H9 (cell line): ENCODE data around the gene ADAM8. TPM values are rescaled to one million over a fixed set of nuclear protein-coding genes. Genes with fewer than 3 reads are reported as not detected.

Experiments
- DNase-seq: peaks from one replicate; pipeline ENCODE4 v3.0.0-alpha.2; 2017
- H2AFZ ChIP-seq: one replicate; pipeline ENCODE4 v1.6.1; 2013; ENCODE audit warnings: mild to moderate bottlenecking, low read length, control low read depth, moderate library complexity
- H2AK5ac ChIP-seq: 2 replicates; pipeline ENCODE4 v1.6.1; 2013; ENCODE audit warnings: low read length, control low read depth, mixed read lengths; ENCODE audit not compliant: insufficient read length
- H2BK120ac ChIP-seq: one replicate; pipeline ENCODE4 v1.6.1; 2013; ENCODE audit warnings: low read depth, mild to moderate bottlenecking, low read length, control low read depth, inconsistent platforms; ENCODE audit not compliant: poor library complexity, severe bottlenecking
- H2BK12ac ChIP-seq: 2 replicates; pipeline ENCODE4 v1.6.1; 2013; ENCODE audit warnings: low read length, control low read depth, mixed read lengths, low read depth; ENCODE audit not compliant: insufficient read length
- H2BK15ac ChIP-seq: 2 replicates; pipeline ENCODE4 v1.6.1; 2013; ENCODE audit warnings: low read depth, low read length, control low read depth
- H2BK20ac ChIP-seq: one replicate; pipeline ENCODE4 v1.6.1; 2013; ENCODE audit warnings: low read depth, mild to moderate bottlenecking, low read length, control low read depth, inconsistent platforms; ENCODE audit not compliant: poor library complexity, severe bottlenecking
- H2BK5ac ChIP-seq: 2 replicates; pipeline ENCODE4 v1.6.1; 2013; ENCODE audit warnings: low read length, control low read depth, mixed read lengths; ENCODE audit not compliant: insufficient read length
- H3K14ac ChIP-seq: 2 replicates; pipeline ENCODE4 v1.6.1; 2013; ENCODE audit warnings: low read length, control low read depth; ENCODE audit not compliant: insufficient read depth
- H3K18ac ChIP-seq: 2 replicates; pipeline ENCODE4 v1.6.1; 2013; ENCODE audit warnings: low read depth, mild to moderate bottlenecking, mixed read lengths, low read length, control low read depth; ENCODE audit not compliant: insufficient read length
- H3K23ac ChIP-seq: 2 replicates; pipeline ENCODE4 v1.6.1; 2013; ENCODE audit warnings: low read length, control low read depth, mixed read lengths, low read depth; ENCODE audit not compliant: insufficient read length
- H3K23me2 ChIP-seq: 2 replicates; pipeline ENCODE4 v1.6.1; 2013; ENCODE audit warnings: low read depth, mild to moderate bottlenecking, mixed read lengths, low read length, control low read depth; ENCODE audit not compliant: insufficient read length, poor library complexity, severe bottlenecking
- H3K27ac ChIP-seq: 2 replicates; pipeline ENCODE4 v1.5.1; 2013; ENCODE audit warnings: low read length, control low read depth, mixed read lengths, low read depth; ENCODE audit not compliant: insufficient read length
- H3K27me3 ChIP-seq: 2 replicates; pipeline ENCODE4 v1.6.1; 2013; ENCODE audit warnings: low read length, control low read depth, inconsistent platforms; ENCODE audit not compliant: insufficient read depth
- H3K4ac ChIP-seq: 2 replicates; pipeline ENCODE4 v1.6.1; 2013; ENCODE audit warnings: low read depth, mild to moderate bottlenecking, control low read depth, inconsistent platforms, low read length, moderate library complexity
- H3K4me1 ChIP-seq: 2 replicates; pipeline ENCODE4 v1.6.1; 2013; ENCODE audit warnings: low read length, control low read depth, inconsistent platforms; ENCODE audit not compliant: insufficient read depth
- H3K4me2 ChIP-seq: 2 replicates; pipeline ENCODE4 v1.6.1; 2013; ENCODE audit warnings: low read length, control low read depth, mixed read lengths; ENCODE audit not compliant: insufficient read length, insufficient read depth
- H3K56ac ChIP-seq: 2 replicates; pipeline ENCODE4 v1.6.1; 2013; ENCODE audit warnings: low read depth, mild to moderate bottlenecking, mixed read lengths, low read length, control low read depth; ENCODE audit not compliant: insufficient read length
- H3K79me1 ChIP-seq: 2 replicates; pipeline ENCODE4 v1.6.1; 2013; ENCODE audit warnings: low read depth, mild to moderate bottlenecking, moderate library complexity, low read length, control low read depth, inconsistent platforms; ENCODE audit not compliant: insufficient read depth, poor library complexity, severe bottlenecking
- H3K79me2 ChIP-seq: 2 replicates; pipeline ENCODE4 v1.6.1; 2013; ENCODE audit warnings: low read length, control low read depth, inconsistent platforms; ENCODE audit not compliant: insufficient read depth
- H3K9ac ChIP-seq: 2 replicates; pipeline ENCODE4 v1.6.1; 2013; ENCODE audit warnings: low read length, control low read depth, mixed read lengths; ENCODE audit not compliant: insufficient read length; ENCODE audit errors: extremely low read depth
- H3K9me3 ChIP-seq: one replicate; pipeline ENCODE4 v1.6.1; 2013; ENCODE audit warnings: low read depth, low read length, inconsistent platforms; ENCODE audit not compliant: control insufficient read depth
- H3T11ph ChIP-seq: one replicate; pipeline ENCODE4 v1.6.1; 2013; ENCODE audit warnings: mild to moderate bottlenecking, low read length, control low read depth, inconsistent platforms
- H4K20me1 ChIP-seq: one replicate; pipeline ENCODE4 v1.6.1; 2013; ENCODE audit not compliant: control insufficient read depth, insufficient read length, insufficient read depth
- H4K5ac ChIP-seq: 2 replicates; pipeline ENCODE4 v1.6.1; 2013; ENCODE audit warnings: low read depth, mild to moderate bottlenecking, mixed read lengths, low read length, control low read depth; ENCODE audit not compliant: insufficient read length
- H4K8ac ChIP-seq: replicated peaks from 2 replicates; pipeline ENCODE4 v1.6.1; 2013; ENCODE audit warnings: low read length, control low read depth, mixed read lengths, low read depth; ENCODE audit not compliant: insufficient read length
- H4K91ac ChIP-seq: 2 replicates; pipeline ENCODE4 v1.6.1; 2013; ENCODE audit warnings: low read depth, mild to moderate bottlenecking, moderate library complexity, mixed read lengths, low read length, control low read depth; ENCODE audit not compliant: insufficient read length
- H3K27ac Mint-ChIP-seq, 3 experiments: 2 replicates in 2 of 3; 3 replicates in 1 of 3; pipeline ENCODE4 v1.8.0; 2020 to 2021; ENCODE audit warnings: mixed read lengths in 3 of 3, mild to moderate bottlenecking in 1 of 3, moderate library complexity in 1 of 3
- H3K27me3 Mint-ChIP-seq: 2 replicates; pipeline ENCODE4 v1.8.0; 2021; ENCODE audit warnings: low read depth, mild to moderate bottlenecking, moderate library complexity, mixed read lengths
- H3K36me3 Mint-ChIP-seq, 3 experiments: 2 replicates in 2 of 3; 3 replicates in 1 of 3; pipeline ENCODE4 v1.8.0; 2020 to 2021; ENCODE audit warnings: low read depth in 3 of 3, mixed read lengths in 3 of 3; ENCODE audit not compliant: insufficient read depth in 1 of 3
- H3K4me1 Mint-ChIP-seq, 2 experiments: 2 replicates each; pipeline ENCODE4 v1.8.0; 2020; ENCODE audit warnings: mixed read lengths in 2 of 2
- H3K4me3 Mint-ChIP-seq, 2 experiments: 2 replicates in 1 of 2; 3 replicates in 1 of 2; pipeline ENCODE4 v1.8.0; 2020 to 2021; ENCODE audit warnings: mild to moderate bottlenecking in 2 of 2, mixed read lengths in 2 of 2, moderate library complexity in 1 of 2
- H3K9me3 Mint-ChIP-seq, 2 experiments: 2 replicates in 1 of 2; 3 replicates in 1 of 2; pipeline ENCODE4 v1.8.0; 2020; ENCODE audit warnings: mild to moderate bottlenecking in 2 of 2, mixed read lengths in 2 of 2, moderate library complexity in 1 of 2
- WGBS: extraction: QIAGEN DNeasy Blood & Tissue Kit; methylation state at CpG from one replicate; pipeline ENCODE4 v1.1.7; 2013; ENCODE audit warnings: missing lambda C conversion rate, low lambda C conversion rate, mixed read lengths; ENCODE audit not compliant: insufficient read length; ENCODE audit errors: extremely low coverage; 5-methylcytosine and 5-hydroxymethylcytosine counted together
- total RNA-seq: library from RNA; stranded (reverse); gene quantifications from 2 replicates; pipeline ENCODE4 v1.2.1, GENCODE V29; 2021
- TF ChIP-seq, protein P1 (sequence below): fragments of 200-600 bp; sonication (generic); conservative IDR thresholded peaks from 3 replicates; pipeline ENCODE4 v1.8.0; 2021; ENCODE audit warnings: antibody characterized with exemption, mild to moderate bottlenecking

The ADAM8 gene
- total RNA-seq, 1 experiment from 2014 or later: 5.4 TPM

DNA sequence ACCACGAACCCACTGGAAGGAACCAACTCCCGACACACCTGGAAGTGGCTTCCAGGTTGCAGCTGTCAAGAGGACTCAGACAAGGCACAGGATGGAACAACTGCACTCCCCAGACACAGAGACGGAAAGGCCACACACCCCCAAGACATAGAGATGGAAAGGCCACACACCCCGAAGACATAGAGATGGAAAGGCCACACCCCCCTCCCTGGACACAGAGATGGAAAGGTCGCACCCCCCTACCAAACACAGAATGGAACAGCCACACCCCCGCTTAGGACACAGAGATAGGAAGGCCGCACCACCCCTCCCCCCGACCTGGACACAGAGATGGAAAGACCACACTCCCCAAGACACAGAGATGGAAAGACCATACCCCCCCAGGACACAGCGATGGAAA is 39.6 kb upstream of the ADAM8 start:
- H3K23me2 ChIP-seq: no peaks in the 10 kb centered on the region
- H3K4me1 Mint-ChIP-seq: peaks cover 0 to 9% of the 10 kb centered on the region in 2 experiments; a peak in 1 of 4 replicates
- WGBS: no CpG with 5 or more reads among the region's 9 CpGs

More for the DNA sequence above, 39.6 kb upstream of the ADAM8 start:
- Histone ChIP-seq H3K14ac (no peak overlapping the region), H4K20me1 (no peaks in the 10 kb centered on the region), H3K56ac (no peak overlapping the region), H4K8ac (no peak overlapping the region), H3K79me2 (no peaks in the 10 kb centered on the region), H4K5ac (no peak overlapping the region), H3K27me3 (peaks cover 4% of the 10 kb centered on the region; the same call in 1 of the 2 replicates), H3K18ac (no peak overlapping the region), H2BK5ac (no peak overlapping the region), H2BK15ac (no peak overlapping the region), H3T11ph (no peak overlapping the region), H2BK20ac (no peak overlapping the region), H3K23ac (no peak overlapping the region), H3K4me1 (no peaks in the 10 kb centered on the region), H3K79me1 (no peaks in the 10 kb centered on the region), H3K4ac (no peak overlapping the region), H4K91ac (no peak overlapping the region), H3K9ac (no peak overlapping the region), H3K27ac (no peak overlapping the region), H2AK5ac (no peak overlapping the region), H3K4me2 (no peak overlapping the region), H2BK120ac (no peak overlapping the region), H2BK12ac (no peak overlapping the region), H3K9me3 (no peaks in the 10 kb centered on the region), H2AFZ (no peak overlapping the region)
- Mint-ChIP-seq H3K27me3 (peaks cover 25% of the 10 kb centered on the region), H3K9me3 (peaks cover 4 to 5% of the 10 kb centered on the region in 2 experiments; a peak in 4 of 5 replicates), H3K36me3 (peaks cover 2 to 17% (median 15%) of the 10 kb centered on the region in 3 experiments; a peak in 6 of 7 replicates), H3K4me3 (no peak overlapping the region), H3K27ac (no peak overlapping the region)
- DNase-seq: no peak
- TF ChIP-seq, protein P1, sequence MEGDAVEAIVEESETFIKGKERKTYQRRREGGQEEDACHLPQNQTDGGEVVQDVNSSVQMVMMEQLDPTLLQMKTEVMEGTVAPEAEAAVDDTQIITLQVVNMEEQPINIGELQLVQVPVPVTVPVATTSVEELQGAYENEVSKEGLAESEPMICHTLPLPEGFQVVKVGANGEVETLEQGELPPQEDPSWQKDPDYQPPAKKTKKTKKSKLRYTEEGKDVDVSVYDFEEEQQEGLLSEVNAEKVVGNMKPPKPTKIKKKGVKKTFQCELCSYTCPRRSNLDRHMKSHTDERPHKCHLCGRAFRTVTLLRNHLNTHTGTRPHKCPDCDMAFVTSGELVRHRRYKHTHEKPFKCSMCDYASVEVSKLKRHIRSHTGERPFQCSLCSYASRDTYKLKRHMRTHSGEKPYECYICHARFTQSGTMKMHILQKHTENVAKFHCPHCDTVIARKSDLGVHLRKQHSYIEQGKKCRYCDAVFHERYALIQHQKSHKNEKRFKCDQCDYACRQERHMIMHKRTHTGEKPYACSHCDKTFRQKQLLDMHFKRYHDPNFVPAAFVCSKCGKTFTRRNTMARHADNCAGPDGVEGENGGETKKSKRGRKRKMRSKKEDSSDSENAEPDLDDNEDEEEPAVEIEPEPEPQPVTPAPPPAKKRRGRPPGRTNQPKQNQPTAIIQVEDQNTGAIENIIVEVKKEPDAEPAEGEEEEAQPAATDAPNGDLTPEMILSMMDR: no peak
